ENCODE data around the gene POLE4.

The POLE4 gene, protein sequence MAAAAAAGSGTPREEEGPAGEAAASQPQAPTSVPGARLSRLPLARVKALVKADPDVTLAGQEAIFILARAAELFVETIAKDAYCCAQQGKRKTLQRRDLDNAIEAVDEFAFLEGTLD

DNA sequence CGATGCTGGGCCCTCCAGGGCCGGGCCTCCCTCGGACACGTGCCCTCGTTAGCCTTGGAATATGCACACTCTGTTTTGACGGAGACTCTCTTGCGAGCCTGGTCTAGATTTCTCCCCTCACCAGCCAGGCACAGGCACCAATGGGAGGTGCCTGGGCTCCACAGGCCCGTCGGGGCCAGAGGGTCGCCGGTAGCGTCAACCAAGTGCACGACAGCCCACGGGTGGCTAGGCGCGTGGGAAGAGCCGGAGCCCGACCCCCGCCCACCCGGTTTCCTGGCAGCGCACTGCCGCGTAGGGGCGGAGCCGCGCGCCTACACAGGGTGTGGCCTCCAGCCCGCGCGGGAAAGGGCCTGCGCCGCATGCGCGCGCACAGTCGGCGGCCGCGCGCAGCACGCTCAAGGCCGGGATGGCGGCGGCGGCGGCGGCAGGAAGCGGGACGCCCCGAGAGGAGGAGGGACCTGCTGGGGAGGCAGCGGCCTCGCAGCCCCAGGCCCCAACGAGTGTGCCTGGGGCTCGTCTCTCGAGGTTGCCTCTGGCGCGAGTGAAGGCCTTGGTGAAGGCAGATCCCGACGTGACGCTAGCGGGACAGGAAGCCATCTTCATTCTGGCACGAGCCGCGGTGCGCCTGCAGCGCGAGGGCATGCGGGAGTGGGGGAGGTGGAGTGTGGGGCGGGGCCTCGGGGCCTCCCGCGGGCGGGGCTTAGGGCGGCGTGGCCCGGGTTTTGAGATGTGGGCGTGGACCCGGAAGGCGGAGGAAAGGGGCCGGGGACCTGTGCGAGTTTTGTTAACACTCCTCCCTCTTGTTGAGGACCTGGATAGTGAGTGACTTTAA lies at the start of gene POLE4:
Gene POLE4, plus strand, starts transcription at position 370 of the 832 bp plus-strand sequence. Its CDS starts 37 bp downstream, at position 407.
- Mint-ChIP-seq H3K4me3 (peak within 1 kb of the TSS; percentile 74), H3K36me3 (peaks cover 47% of the 10 kb centered on the region), H3K9me3 (peaks cover 3% of the 10 kb centered on the region), H3K27me3 (no peaks in the 10 kb centered on the region), H3K4me1 (peaks cover 60% of the 10 kb centered on the region), H3K27ac (peak within 1 kb of the TSS; percentile 93)
- peak; percentile 95 for DNase-seq
- CTCF ChIA-PET: no interaction called here

DNA sequence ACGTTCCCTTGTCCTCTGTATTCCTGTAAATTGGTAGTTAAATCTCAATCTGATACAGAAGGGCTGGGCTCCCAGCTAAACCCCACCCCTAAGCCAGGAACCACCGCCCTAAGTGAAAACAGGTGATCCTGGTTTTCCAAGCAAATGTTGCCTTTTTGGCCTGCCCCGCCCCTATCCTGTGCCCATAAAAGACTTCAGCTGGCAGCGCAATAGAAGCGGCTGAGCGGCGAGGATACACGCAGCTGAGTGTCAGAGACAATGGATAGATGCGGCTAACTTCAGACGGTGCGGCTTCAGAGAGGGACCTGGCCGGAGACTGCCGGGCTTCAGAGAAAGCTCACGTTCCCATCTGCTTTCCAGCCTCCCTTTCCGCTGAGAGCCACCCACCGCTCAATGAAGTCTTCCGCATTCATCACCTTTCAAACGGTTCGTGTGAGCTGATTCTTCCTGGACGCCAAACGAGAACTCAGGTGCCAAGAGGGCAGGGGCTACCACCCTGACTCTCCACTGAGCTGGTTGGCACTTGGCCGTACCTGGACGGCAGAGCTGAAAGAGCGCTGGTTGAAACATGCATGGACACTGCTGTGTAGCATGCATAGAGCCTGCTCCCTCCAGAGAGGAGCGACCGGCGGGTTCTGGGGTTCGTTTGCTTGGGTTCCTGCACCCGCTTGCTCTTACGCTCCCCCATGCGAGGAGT lies 49.5 kb upstream of the POLE4 start:
- H3K27me3 Mint-ChIP-seq: peaks cover 50% of the 10 kb centered on the region
- no peak overlapping the region for H3K4me3 Mint-ChIP-seq
- H3K36me3 Mint-ChIP-seq: no peaks in the 10 kb centered on the region
- no peak for DNase-seq
- H3K9me3 Mint-ChIP-seq: no peaks in the 10 kb centered on the region
- CTCF ChIA-PET: no interaction called here
- H3K27ac Mint-ChIP-seq: no peak overlapping the region
- H3K4me1 Mint-ChIP-seq: peaks cover 8% of the 10 kb centered on the region

DNA sequence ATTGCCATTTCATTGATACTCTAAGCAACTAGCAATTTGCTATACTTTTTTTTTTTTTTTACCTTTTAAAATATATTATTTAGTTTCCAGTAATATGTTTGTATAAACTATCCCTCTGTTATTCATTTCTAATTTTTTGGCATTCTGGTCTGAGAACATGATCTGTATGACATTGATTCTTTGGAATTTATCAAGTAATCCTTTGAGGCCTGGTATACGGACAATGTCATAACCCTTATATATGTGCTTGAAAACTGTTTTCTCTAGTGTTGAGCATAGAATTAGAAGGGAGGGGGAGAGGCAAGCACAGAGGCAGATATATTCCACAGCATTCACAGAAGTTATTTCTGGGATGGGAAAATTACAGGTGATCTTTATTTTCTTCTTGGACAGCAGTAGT lies 48.2 kb upstream of the POLE4 start:
- CTCF ChIA-PET: no interaction called here
- no peak overlapping the region for H3K27ac Mint-ChIP-seq
- no peak for DNase-seq
- H3K36me3 Mint-ChIP-seq: no peaks in the 10 kb centered on the region
- no peaks in the 10 kb centered on the region for H3K9me3 Mint-ChIP-seq
- peaks cover 63% of the 10 kb centered on the region for H3K27me3 Mint-ChIP-seq
- no peak overlapping the region for H3K4me3 Mint-ChIP-seq
- peaks cover 8% of the 10 kb centered on the region for H3K4me1 Mint-ChIP-seq

DNA sequence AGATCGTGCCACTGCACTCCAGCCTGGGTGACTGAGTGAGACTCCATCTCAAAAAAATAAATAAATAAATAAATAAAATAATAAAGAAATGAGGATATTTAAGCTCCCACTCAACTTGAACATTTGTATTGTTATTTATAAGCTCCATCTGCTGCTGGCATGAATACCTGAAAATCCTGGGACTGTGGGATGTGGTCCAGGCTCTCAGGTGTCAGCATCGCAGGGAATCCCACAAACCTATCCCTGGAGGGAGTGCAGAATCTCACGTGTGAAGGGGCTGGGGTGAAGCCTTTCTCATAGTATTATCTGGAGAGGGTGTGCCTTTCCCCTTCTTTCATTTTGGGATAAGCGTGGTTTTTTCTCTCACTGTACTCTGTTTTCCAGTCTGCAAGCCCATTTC lies 47.4 kb upstream of the POLE4 start:
- Mint-ChIP-seq H3K9me3 (no peaks in the 10 kb centered on the region), H3K4me3 (no peak overlapping the region), H3K27ac (no peak overlapping the region), H3K36me3 (no peaks in the 10 kb centered on the region), H3K4me1 (peaks cover 15% of the 10 kb centered on the region), H3K27me3 (peaks cover 68% of the 10 kb centered on the region)
- no peak for DNase-seq
- CTCF ChIA-PET: no interaction called here

DNA sequence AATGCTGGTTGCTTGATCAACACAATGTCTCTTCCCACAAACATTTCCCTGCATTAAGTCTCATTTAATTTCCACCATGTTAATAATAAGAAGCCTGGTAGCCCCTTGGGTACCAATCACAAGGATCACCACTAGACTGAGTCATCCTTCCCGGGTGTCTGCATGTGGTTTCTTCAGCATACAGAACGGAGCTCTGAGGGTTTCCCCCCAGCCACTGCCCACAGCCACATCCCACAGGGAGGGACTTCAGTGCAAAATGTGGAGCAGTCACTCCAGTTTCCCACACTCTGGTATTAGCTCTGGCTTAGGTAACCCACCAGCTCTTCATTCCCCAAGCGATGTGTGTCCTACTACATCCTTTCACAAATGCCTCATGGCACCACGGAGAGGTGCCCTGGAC lies 42.7 kb upstream of the POLE4 start:
- H3K4me1 Mint-ChIP-seq: peaks cover 12% of the 10 kb centered on the region
- peaks cover 56% of the 10 kb centered on the region for H3K27me3 Mint-ChIP-seq
- no peak overlapping the region for H3K4me3 Mint-ChIP-seq
- peak; percentile 50 for DNase-seq
- no peak overlapping the region for H3K27ac Mint-ChIP-seq
- no peaks in the 10 kb centered on the region for H3K9me3 Mint-ChIP-seq
- CTCF ChIA-PET: interaction anchor here (0.8 kb wide), 1 partner anchor 148 kb away, joined by 3 read pairs; no protein-coding TSS in a partner anchor
- no peaks in the 10 kb centered on the region for H3K36me3 Mint-ChIP-seq

DNA sequence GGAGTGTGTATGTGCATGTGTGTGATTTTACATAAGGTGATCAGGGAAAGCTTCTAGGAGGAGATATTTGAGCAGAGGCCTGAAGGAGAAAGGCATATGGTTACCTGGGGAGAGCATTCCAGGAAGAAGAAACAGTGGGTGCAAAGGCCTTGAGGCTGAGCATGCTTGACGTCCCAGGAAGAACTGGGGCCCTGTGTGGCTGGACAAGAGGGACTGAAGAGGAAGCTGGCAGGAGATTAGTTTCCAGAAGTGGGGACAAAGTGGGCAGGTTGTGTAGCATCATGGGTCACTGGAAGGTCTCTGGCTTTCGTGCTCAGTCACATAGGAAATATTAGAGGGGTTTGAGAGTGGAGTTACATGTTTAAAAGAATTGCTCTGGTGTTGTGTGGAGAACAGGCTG lies 42.0 kb upstream of the POLE4 start:
- Mint-ChIP-seq H3K27ac (no peak overlapping the region), H3K4me3 (no peak overlapping the region), H3K9me3 (no peaks in the 10 kb centered on the region), H3K4me1 (peaks cover 12% of the 10 kb centered on the region), H3K27me3 (peaks cover 61% of the 10 kb centered on the region), H3K36me3 (no peaks in the 10 kb centered on the region)
- DNase-seq: no peak
- CTCF ChIA-PET: no interaction called here

DNA sequence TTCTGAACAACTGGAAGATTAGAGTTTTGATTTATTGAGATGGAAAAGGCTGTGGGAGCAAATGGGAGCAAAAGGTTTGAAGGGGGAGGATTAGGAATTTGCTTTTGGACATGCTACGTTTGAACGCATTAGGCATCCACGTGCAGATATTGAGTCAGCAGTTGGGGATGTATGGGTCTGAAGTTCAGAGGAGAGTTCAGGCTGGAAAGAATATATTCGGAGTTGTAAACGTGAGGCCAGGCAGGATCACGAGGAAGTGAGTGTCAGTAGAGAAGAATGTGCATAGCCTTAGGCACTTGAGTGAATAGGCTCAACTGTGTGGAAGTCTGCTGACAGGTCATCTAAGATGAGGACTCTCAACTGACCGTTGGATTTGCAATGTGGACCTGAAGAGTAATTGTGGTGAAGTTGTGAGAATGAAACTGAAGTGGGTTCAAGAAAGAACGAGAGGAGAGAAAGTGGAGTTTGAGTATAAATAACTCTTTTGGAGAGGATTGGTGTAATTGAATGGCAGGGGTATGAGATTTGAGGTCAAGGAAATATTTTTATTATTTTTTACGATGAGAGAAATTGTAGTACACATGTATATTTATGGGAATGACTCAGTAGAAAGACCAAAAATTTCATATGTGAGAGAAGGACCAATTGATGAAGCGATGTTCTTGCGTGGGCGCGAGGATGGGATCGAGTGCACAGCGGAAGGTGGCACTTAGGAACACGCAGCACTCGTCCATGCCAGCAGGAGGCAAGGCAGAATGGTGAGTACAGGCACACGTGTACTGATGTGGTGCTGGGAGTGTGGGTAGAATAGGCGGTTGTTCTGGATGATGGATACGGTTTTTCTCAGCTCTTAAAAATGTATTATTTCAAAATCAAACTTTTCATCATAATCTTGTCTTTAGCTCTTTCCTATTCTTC lies 40.5 kb upstream of the POLE4 start:
- Mint-ChIP-seq H3K27ac (no peak overlapping the region), H3K4me1 (peaks cover 12% of the 10 kb centered on the region), H3K9me3 (no peaks in the 10 kb centered on the region), H3K36me3 (no peaks in the 10 kb centered on the region), H3K4me3 (no peak overlapping the region), H3K27me3 (peaks cover 56% of the 10 kb centered on the region)
- DNase-seq: no peak
- CTCF ChIA-PET: interaction anchor here (1.0 to 3.2 kb wide), 5 partner anchors 86 to 691 kb away, joined by 3 to 13 read pairs (median 3); no protein-coding TSS in a partner anchor

DNA sequence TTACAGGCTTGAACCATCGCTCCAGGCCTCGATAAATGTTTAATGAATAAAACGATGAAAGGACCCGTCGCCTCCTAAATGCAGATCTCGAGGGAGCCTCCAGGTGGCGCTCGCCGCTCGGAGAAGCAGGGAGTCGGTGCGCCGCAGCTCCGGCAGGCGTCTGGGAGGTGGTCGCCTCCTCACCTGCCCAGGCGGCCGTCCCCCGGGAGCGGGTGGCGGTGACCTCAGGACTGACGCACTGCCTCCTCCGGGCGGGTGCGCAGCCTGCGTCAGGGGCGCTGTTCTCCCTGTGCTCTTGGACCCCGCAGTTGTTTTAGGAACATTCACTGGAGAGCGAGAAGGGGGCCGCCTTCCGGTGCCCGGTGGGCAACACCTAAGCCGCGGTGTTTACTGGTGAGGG lies 38.6 kb upstream of the POLE4 start:
- H3K36me3 Mint-ChIP-seq: no peaks in the 10 kb centered on the region
- CTCF ChIA-PET: interaction anchor here (0.9 to 3.2 kb wide), 10 partner anchors 15 to 689 kb away, joined by 3 to 13 read pairs (median 4); partner anchors contain the start of gene TACR1
- H3K4me1 Mint-ChIP-seq: peaks cover 12% of the 10 kb centered on the region
- no peak overlapping the region for H3K27ac Mint-ChIP-seq
- peaks cover 48% of the 10 kb centered on the region for H3K27me3 Mint-ChIP-seq
- DNase-seq: peak; percentile 78
- peak overlapping the region; percentile 27 for H3K4me3 Mint-ChIP-seq
- H3K9me3 Mint-ChIP-seq: no peaks in the 10 kb centered on the region

DNA sequence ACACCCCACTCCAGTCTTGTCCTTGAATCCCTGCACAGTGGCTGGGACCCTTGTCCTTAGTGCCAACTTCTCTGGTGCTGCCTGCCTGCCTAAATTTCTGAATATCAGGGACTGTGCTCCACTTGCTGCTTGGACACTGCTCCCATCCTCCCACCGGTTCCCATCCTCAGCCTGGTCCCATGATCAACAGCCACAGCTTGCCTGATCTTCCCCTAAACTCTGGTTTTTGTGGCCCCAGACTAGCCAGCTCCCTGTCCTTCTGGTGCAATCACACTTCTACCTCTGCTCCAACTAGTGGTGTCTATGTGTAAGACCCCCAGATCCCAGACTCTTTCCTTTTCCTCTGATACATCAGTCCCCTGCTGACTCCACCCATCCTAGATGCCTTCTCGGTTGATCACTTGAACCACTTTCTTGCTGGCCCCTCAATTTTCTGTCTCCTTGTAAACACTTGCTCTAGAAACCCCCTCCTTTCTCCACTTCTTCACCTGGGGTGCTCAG lies 37.2 kb upstream of the POLE4 start:
- no peak for DNase-seq
- H3K27ac Mint-ChIP-seq: no peak overlapping the region

DNA sequence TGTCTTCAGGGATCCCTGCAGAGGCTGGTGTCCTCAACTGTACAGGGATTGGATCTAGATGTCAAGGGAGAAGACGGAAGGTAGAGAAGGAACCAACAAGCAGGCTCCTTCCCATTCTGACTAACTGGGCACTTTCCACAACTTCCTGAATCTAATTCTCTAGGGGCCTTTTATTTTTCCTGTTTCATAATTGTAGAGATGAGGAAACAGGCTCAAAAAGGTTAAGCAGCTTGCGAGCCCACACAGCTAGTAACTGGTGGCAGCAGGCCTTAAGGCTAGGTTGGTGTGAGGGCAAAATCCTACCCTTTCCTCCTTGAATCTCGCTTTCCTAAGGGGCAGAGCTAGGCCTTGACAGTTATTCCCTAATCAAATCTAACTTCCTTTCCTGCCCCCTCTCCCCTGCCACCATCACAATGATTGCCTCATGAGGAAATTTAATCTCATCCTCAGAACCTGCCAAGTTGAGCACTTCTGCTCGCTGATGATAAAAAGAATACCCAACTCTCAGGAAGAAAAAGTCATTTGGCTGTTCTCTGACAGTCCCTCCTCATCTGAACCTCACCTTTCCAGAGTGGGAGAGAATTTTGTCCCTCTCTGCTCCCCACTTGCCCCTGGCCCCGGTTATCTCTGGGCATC lies 35.7 kb upstream of the POLE4 start:
- H3K4me1 Mint-ChIP-seq: peaks cover 6% of the 10 kb centered on the region
- no peaks in the 10 kb centered on the region for H3K9me3 Mint-ChIP-seq
- no peak overlapping the region for H3K4me3 Mint-ChIP-seq
- peaks cover 27% of the 10 kb centered on the region for H3K27me3 Mint-ChIP-seq
- peaks cover 3% of the 10 kb centered on the region for H3K36me3 Mint-ChIP-seq
- peak overlapping the region; percentile 61 for H3K27ac Mint-ChIP-seq
- no peak for DNase-seq
- CTCF ChIA-PET: interaction anchor here (0.7 to 1.5 kb wide), 2 partner anchors 277 to 469 kb away, joined by 3 read pairs; partner anchors contain the start of gene TACR1

More for the DNA sequence above, 37.2 kb upstream of the POLE4 start:
- H3K9me3 Mint-ChIP-seq: no peaks in the 10 kb centered on the region
- H3K4me3 Mint-ChIP-seq: no peak overlapping the region
- no peaks in the 10 kb centered on the region for H3K36me3 Mint-ChIP-seq
- CTCF ChIA-PET: interaction anchor here (0.6 to 3.2 kb wide), 4 partner anchors 22 to 322 kb away, joined by 3 to 13 read pairs (median 6); partner anchors contain the start of gene TACR1
- peaks cover 3% of the 10 kb centered on the region for H3K4me1 Mint-ChIP-seq
- H3K27me3 Mint-ChIP-seq: peaks cover 36% of the 10 kb centered on the region

DNA sequence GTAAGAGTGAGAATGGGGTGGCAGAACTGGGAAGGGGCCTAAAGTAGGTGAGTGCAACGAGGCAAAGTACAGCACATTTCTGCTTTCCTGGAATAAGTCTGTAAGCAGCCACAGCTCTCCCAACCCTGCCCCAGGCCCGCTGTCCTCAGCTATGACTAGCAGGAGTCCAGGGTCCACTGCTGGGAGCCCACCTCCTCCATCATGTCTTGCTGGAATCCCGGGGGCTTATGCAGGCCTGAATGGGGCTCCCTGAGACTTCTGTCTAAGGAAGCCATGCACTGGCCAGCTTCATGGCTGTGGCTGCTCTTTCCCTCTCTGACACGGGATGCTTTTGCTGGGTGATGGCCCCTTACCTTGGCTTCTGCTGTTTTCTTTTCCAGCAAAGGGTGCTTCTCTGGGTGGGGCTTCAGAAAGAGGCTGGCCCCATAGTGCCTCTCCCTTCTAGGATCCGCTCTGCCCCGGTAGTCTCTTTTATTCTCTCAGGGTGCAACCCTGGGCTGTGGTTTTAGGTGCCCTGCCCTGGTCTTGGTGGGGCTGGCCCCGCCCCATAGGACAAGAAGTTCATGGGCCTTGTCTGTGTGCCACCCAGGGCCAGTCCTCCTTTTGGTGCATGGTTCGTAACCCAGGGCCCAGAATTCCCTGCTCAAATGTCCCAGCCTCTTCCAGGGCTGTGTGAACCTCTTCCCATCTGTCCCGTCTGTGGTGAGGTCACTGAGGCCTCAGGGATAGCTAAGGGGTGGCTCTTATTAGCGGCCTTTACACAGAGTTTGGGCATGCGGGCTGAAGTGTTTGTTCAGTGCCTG lies 33.8 kb upstream of the POLE4 start:
- DNase-seq: no peak
- no peak overlapping the region for H3K4me3 Mint-ChIP-seq
- H3K27me3 Mint-ChIP-seq: peaks cover 15% of the 10 kb centered on the region
- H3K27ac Mint-ChIP-seq: no peak overlapping the region
- H3K36me3 Mint-ChIP-seq: peaks cover 7% of the 10 kb centered on the region
- CTCF ChIA-PET: no interaction called here
- no peaks in the 10 kb centered on the region for H3K9me3 Mint-ChIP-seq
- peaks cover 5% of the 10 kb centered on the region for H3K4me1 Mint-ChIP-seq

DNA sequence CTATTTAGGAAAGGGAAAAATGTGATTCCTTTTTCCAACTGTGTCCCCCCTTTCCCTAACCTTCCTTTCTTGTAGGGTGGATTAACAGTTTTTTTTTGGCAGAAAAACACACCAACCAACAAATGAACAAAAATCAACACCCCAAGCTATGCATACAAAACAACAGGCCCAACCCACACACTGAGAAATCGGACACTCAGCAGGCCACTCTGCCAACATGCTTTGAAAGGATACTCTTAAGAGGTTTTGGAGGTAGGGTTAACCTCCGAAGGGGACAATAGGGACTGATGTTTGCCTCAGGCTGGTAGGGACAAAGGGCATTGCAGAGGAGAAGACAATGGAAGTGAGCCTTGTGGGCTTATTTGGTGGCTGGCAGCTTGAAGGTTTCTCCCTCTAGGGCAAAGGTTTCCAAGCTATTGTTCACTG lies 33.1 kb upstream of the POLE4 start:
- H3K36me3 Mint-ChIP-seq: peaks cover 7% of the 10 kb centered on the region
- H3K27ac Mint-ChIP-seq: no peak overlapping the region
- peaks cover 4% of the 10 kb centered on the region for H3K4me1 Mint-ChIP-seq
- H3K27me3 Mint-ChIP-seq: peaks cover 15% of the 10 kb centered on the region
- CTCF ChIA-PET: no interaction called here
- DNase-seq: no peak
- H3K9me3 Mint-ChIP-seq: no peaks in the 10 kb centered on the region
- no peak overlapping the region for H3K4me3 Mint-ChIP-seq

All from activated naive CD4-positive, alpha-beta T cell treated with anti-CD3 and anti-CD28 coated beads, Interleukin-2, amount 10 ng/mL, durations not matched to agents 7 days and 5 days (primary cell).